Measurements from ENCODE around the gene BFSP2. TPM values are rescaled to one million over a fixed set of nuclear protein-coding genes. Genes with fewer than 3 reads are reported as not detected.

The BFSP2 gene
- not detected in 2 replicates for polyA plus RNA-seq (2011; rRNA removed)
- polyA minus RNA-seq (2011; rRNA and poly(A)+ RNA removed) = not detected in 2 replicates

GRCh38 chr3:133400006-133400515 is at the start of gene BFSP2:
BFSP2 (plus strand) TSS chr3:133400056; CDS start chr3:133400084, 28 bp downstream.
- DNase-seq (ENCODE audit: low read depth) = no peak
- ChIA-PET CTCF (no interaction called here), POLR2A (no interaction called here)

GRCh38 chr3:133354721-133355120 is 45.1 kb upstream of the BFSP2 start:
- no peak for TF ChIP-seq CTCF (IDR thresholded peaks at IDR 0.05; ENCODE audit: insufficient read depth, low read depth, low read length)
- CTCF ChIA-PET = interaction anchor here (1.5 kb wide), 1 partner anchor 313 kb away, joined by 3 read pairs; no protein-coding TSS in a partner anchor

More at GRCh38 chr3:133400006-133400515, at the start of gene BFSP2:
- H3K27me3 ChIP-seq (ENCODE audit: control insufficient read depth, insufficient read depth, low read length) = no peaks in the 10 kb centered on the region
- no peak within 1 kb of the TSS for H3K4me3 ChIP-seq (ENCODE audit: low read depth, low read length)
- no peaks in the 10 kb centered on the region for H3K36me3 ChIP-seq (ENCODE audit: control insufficient read depth, insufficient read depth, low read length)
- no peak for TF ChIP-seq CTCF (IDR thresholded peaks at IDR 0.05; ENCODE audit: insufficient read depth, low read depth, low read length)

GRCh38 chr3:133360476-133360875 is 39.4 kb upstream of the BFSP2 start:
- H3K4me3 ChIP-seq (ENCODE audit: low read depth, low read length) = no peak overlapping the region
- TF ChIP-seq CTCF (IDR thresholded peaks at IDR 0.05; ENCODE audit: insufficient read depth, low read depth, low read length) = no peak
- CTCF ChIA-PET = no interaction called here
- no peaks in the 10 kb centered on the region for H3K36me3 ChIP-seq (ENCODE audit: control insufficient read depth, insufficient read depth, low read length)
- 0 out of 2 replicates have a peak, but pooled peaks cover 1% of the 10 kb centered on the region for H3K27me3 ChIP-seq (ENCODE audit: control insufficient read depth, insufficient read depth, low read length)
- no peak for DNase-seq (ENCODE audit: low read depth)
- POLR2A ChIA-PET = no interaction called here

More at GRCh38 chr3:133354721-133355120, 45.1 kb upstream of the BFSP2 start:
- POLR2A ChIA-PET = no interaction called here
- no peak overlapping the region for H3K4me3 ChIP-seq (ENCODE audit: low read depth, low read length)
- no peaks in the 10 kb centered on the region for H3K36me3 ChIP-seq (ENCODE audit: control insufficient read depth, insufficient read depth, low read length)
- DNase-seq (ENCODE audit: low read depth) = no peak
- H3K27me3 ChIP-seq (ENCODE audit: control insufficient read depth, insufficient read depth, low read length) = peaks cover 1% of the 10 kb centered on the region

- TF ChIP-seq CTCF (IDR thresholded peaks at IDR 0.05; ENCODE audit: insufficient read depth, low read depth, low read length) = no peak
- Histone ChIP-seq H3K36me3 (ENCODE audit: control insufficient read depth, insufficient read depth, low read length) (no peaks in the 10 kb centered on the region), H3K4me3 (ENCODE audit: low read depth, low read length) (no peak overlapping the region), H3K27me3 (ENCODE audit: control insufficient read depth, insufficient read depth, low read length) (0 out of 2 replicates have a peak, but pooled peaks cover 1% of the 10 kb centered on the region)
- DNase-seq (ENCODE audit: low read depth) = no peak
- CTCF ChIA-PET = no interaction called here
- POLR2A ChIA-PET = no interaction called here
Measured at GRCh38 chr3:133361011-133361410, 38.8 kb upstream of the BFSP2 start.

- TF ChIP-seq CTCF (IDR thresholded peaks at IDR 0.05; ENCODE audit: insufficient read depth, low read depth, low read length) = no peak
- ChIA-PET CTCF (no interaction called here), POLR2A (no interaction called here)
- Histone ChIP-seq H3K4me3 (ENCODE audit: low read depth, low read length) (no peak overlapping the region), H3K27me3 (ENCODE audit: control insufficient read depth, insufficient read depth, low read length) (0 out of 2 replicates have a peak, but pooled peaks cover 1% of the 10 kb centered on the region), H3K36me3 (ENCODE audit: control insufficient read depth, insufficient read depth, low read length) (no peaks in the 10 kb centered on the region)
- DNase-seq (ENCODE audit: low read depth) = no peak
Measured at GRCh38 chr3:133361435-133361834, 38.4 kb upstream of the BFSP2 start.

All from BJ (cell line).